ENCODE results near the gene OR10V1.
A peak's percentile ranks its signal among the peaks of the same experiment; 100 is the strongest.

OR10V1 gene, protein sequence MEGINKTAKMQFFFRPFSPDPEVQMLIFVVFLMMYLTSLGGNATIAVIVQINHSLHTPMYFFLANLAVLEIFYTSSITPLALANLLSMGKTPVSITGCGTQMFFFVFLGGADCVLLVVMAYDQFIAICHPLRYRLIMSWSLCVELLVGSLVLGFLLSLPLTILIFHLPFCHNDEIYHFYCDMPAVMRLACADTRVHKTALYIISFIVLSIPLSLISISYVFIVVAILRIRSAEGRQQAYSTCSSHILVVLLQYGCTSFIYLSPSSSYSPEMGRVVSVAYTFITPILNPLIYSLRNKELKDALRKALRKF

GRCh38 chr11:59713745-59714144 is at the start of gene OR10V1:
Gene OR10V1 (minus strand): TSS chr11:59713845. CDS start chr11:59713845, 0 bp downstream.
- Mint-ChIP-seq H3K27ac (no peak within 1 kb of the TSS), H3K27me3 (peaks cover 13% of the 10 kb centered on the region), H3K36me3 (peaks cover 1% of the 10 kb centered on the region), H3K4me3 (no peak within 1 kb of the TSS), H3K9me3 (no peaks in the 10 kb centered on the region), H3K4me1 (no peaks in the 10 kb centered on the region)
- DNase-seq (ENCODE audit: low spot score in 2 of 2) (no peak), ATAC-seq (ENCODE audit: low read depth) (no peak)

- Mint-ChIP-seq H3K27me3 (no peaks in the 10 kb centered on the region), H3K9me3 (no peaks in the 10 kb centered on the region), H3K27ac (no peak overlapping the region), H3K4me1 (peaks cover 22% of the 10 kb centered on the region), H3K36me3 (peaks cover 6% of the 10 kb centered on the region), H3K4me3 (no peak overlapping the region)
- no peak for ATAC-seq (ENCODE audit: low read depth)
- no peak for DNase-seq (ENCODE audit: low spot score in 2 of 2)
Observed at GRCh38 chr11:59761993-59762392, 48.3 kb upstream of the OR10V1 start.

DNA sequence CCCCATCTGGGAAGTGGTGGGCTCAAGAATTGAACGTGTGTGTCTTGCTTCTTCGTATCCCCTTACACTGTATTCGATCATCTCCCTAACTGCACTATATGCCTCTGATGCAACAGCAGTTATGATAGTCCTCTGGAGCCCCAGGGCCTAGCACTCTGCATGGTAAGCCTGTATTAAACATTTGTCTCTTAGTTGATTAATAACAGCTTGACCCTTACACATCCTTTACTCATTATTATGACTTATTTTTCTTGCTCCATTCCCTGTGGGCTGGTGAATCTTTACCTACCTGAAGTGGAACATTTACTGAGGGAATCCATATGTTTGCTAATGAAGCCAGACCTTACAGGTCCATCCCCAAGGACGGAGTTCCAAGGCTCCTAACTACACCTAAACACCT is 47.1 kb upstream of the OR10V1 start:
- Mint-ChIP-seq H3K36me3 (peaks cover 6% of the 10 kb centered on the region), H3K4me3 (no peak overlapping the region), H3K27ac (no peak overlapping the region), H3K27me3 (no peaks in the 10 kb centered on the region), H3K9me3 (no peaks in the 10 kb centered on the region), H3K4me1 (peaks cover 30% of the 10 kb centered on the region)
- DNase-seq (ENCODE audit: low spot score in 2 of 2) (no peak), ATAC-seq (ENCODE audit: low read depth) (no peak)

DNA sequence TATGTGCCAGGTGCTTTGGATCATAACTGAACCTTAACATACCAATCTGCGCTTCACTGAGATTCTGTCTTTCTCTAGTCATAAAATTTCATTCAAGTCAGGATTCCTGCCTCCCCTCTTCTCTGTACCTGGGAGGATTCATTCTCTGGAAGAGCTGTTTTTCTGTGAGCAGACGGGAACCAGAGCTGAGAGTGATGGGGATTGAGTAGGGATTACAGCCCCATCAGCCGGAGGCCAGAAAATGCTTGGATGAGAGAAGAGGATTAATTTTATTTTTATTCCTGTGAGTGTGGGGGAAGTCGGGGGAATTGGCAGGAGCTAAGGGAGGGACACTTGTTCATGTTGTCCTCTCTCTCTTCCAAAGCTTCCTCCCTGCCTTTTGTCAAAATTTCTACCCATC is 46.3 kb upstream of the OR10V1 start:
- Mint-ChIP-seq H3K4me3 (no peak overlapping the region), H3K9me3 (no peaks in the 10 kb centered on the region), H3K4me1 (peaks cover 26% of the 10 kb centered on the region), H3K36me3 (peaks cover 6% of the 10 kb centered on the region), H3K27ac (peak overlapping the region; percentile 32), H3K27me3 (no peaks in the 10 kb centered on the region)
- DNase-seq (ENCODE audit: low spot score in 2 of 2) (no peak), ATAC-seq (ENCODE audit: low read depth) (no peak)

- Mint-ChIP-seq H3K36me3 (peaks cover 6% of the 10 kb centered on the region), H3K4me3 (no peak overlapping the region), H3K27me3 (no peaks in the 10 kb centered on the region), H3K9me3 (no peaks in the 10 kb centered on the region), H3K27ac (no peak overlapping the region), H3K4me1 (peaks cover 31% of the 10 kb centered on the region)
- no peak for DNase-seq (ENCODE audit: low spot score in 2 of 2)
- ATAC-seq (ENCODE audit: low read depth): no peak
Observed at GRCh38 chr11:59758401-59759037, 44.9 kb upstream of the OR10V1 start.

DNA sequence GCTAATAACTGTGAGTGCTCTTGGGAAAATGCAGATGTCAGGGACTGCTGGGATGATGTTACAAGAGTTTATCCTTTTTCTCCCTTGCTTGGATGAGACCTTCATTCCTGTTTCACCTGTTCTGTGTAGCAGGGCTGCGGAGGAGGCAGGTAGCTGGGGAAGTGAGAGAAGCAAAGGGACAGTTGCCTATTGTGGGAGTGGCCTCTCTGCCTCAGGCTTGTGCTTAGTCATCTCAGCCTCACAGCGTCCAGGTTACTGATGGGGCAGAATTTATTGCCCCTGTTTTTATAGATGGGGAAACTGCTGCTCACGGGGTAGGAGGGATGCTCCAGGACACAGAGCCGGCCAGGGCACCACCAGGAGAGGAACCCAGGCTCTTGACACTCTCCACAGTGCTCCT is 43.2 kb upstream of the OR10V1 start:
- no peaks in the 10 kb centered on the region for H3K36me3 Mint-ChIP-seq
- no peaks in the 10 kb centered on the region for H3K9me3 Mint-ChIP-seq
- DNase-seq (ENCODE audit: low spot score in 2 of 2) (no peak), ATAC-seq (ENCODE audit: low read depth) (peak; percentile 23)
- no peak overlapping the region for H3K27ac Mint-ChIP-seq
- peak overlapping the region; percentile 41 for H3K4me3 Mint-ChIP-seq
- peaks cover 25% of the 10 kb centered on the region for H3K4me1 Mint-ChIP-seq
- H3K27me3 Mint-ChIP-seq: no peaks in the 10 kb centered on the region

- peak overlapping the region; percentile 41 for H3K4me3 Mint-ChIP-seq
- peaks cover 25% of the 10 kb centered on the region for H3K4me1 Mint-ChIP-seq
- peak overlapping the region; percentile 43 for H3K27ac Mint-ChIP-seq
- no peaks in the 10 kb centered on the region for H3K27me3 Mint-ChIP-seq
- DNase-seq (ENCODE audit: low spot score in 2 of 2): no peak
- H3K36me3 Mint-ChIP-seq: no peaks in the 10 kb centered on the region
- H3K9me3 Mint-ChIP-seq: no peaks in the 10 kb centered on the region
- no peak for ATAC-seq (ENCODE audit: low read depth)
Observed at GRCh38 chr11:59756558-59756840, 42.9 kb upstream of the OR10V1 start.

GRCh38 chr11:59755701-59756557 is 42.3 kb upstream of the OR10V1 start:
- Mint-ChIP-seq H3K9me3 (no peaks in the 10 kb centered on the region), H3K4me1 (peaks cover 25% of the 10 kb centered on the region), H3K27ac (peak overlapping the region; percentile 43), H3K36me3 (no peaks in the 10 kb centered on the region), H3K27me3 (no peaks in the 10 kb centered on the region), H3K4me3 (peak overlapping the region; percentile 87)
- peak; percentile 22 for ATAC-seq (ENCODE audit: low read depth)
- peak in 1 of 2 donors; percentile 27 for DNase-seq (ENCODE audit: low spot score in 2 of 2)

DNA sequence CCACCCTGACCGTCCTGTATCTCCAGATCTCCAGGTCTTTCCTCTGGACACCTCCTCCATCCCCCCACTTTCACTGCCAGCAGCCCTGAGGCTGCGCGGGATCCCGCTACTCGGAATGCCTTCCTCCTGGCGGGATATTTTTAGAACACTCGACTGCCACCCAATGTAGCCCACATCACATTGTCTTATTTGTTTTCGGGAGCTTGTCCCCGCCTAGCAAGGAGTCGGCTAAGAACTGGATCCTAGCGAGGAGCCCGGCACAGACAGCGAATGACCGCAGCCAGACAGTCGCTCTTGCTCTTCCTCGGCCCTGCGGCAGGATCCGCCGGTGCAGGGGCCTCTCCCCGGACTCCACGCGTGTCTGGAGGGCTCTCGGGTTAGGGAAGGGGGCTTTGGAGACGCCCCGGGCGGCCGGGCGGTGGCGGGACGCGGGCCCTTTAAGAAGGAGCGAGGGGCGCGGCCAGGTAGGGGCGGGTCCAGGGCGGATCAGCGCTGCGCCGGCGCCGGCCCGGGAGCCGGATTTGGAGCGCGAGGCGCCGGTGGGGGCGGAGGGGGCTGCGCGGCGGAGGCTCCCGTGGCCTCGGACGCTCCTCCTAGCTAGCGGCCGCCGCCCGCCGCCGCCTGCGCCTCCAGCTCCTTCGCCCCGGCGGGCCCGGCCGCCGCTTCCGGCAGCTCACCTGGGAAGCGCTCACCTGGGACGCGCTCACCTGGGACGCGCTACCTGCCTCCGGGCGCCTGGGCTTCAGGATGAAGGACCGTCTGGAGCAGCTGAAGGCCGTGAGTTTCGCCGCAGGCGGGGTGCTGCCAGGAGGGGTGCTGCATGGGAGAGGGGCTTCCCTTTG is 41.4 kb upstream of the OR10V1 start, which contains the start of gene STX3:
Gene STX3, plus strand, starts transcription at position 518 of the 842 bp plus-strand sequence. Its CDS starts 230 bp downstream, at position 748.
- H3K4me1 Mint-ChIP-seq: peaks cover 25% of the 10 kb centered on the region
- H3K4me3 Mint-ChIP-seq: peak within 1 kb of the TSS; percentile 87
- no peaks in the 10 kb centered on the region for H3K9me3 Mint-ChIP-seq
- H3K36me3 Mint-ChIP-seq: no peaks in the 10 kb centered on the region
- peak; percentile 79 for ATAC-seq (ENCODE audit: low read depth)
- H3K27me3 Mint-ChIP-seq: peaks cover 3% of the 10 kb centered on the region
- peak; percentile 45 to 68 for DNase-seq (ENCODE audit: low spot score in 2 of 2)
- peak within 1 kb of the TSS; percentile 68 for H3K27ac Mint-ChIP-seq

- H3K4me3 Mint-ChIP-seq: peak overlapping the region; percentile 87
- DNase-seq (ENCODE audit: low spot score in 2 of 2) (peak; percentile 29 to 49), ATAC-seq (ENCODE audit: low read depth) (peak; percentile 50)
- peak overlapping the region; percentile 60 for H3K27ac Mint-ChIP-seq
- peaks cover 25% of the 10 kb centered on the region for H3K4me1 Mint-ChIP-seq
- H3K9me3 Mint-ChIP-seq: no peaks in the 10 kb centered on the region
- H3K36me3 Mint-ChIP-seq: no peaks in the 10 kb centered on the region
- H3K27me3 Mint-ChIP-seq: peaks cover 3% of the 10 kb centered on the region
Observed at GRCh38 chr11:59754494-59754858, 40.8 kb upstream of the OR10V1 start.

DNA sequence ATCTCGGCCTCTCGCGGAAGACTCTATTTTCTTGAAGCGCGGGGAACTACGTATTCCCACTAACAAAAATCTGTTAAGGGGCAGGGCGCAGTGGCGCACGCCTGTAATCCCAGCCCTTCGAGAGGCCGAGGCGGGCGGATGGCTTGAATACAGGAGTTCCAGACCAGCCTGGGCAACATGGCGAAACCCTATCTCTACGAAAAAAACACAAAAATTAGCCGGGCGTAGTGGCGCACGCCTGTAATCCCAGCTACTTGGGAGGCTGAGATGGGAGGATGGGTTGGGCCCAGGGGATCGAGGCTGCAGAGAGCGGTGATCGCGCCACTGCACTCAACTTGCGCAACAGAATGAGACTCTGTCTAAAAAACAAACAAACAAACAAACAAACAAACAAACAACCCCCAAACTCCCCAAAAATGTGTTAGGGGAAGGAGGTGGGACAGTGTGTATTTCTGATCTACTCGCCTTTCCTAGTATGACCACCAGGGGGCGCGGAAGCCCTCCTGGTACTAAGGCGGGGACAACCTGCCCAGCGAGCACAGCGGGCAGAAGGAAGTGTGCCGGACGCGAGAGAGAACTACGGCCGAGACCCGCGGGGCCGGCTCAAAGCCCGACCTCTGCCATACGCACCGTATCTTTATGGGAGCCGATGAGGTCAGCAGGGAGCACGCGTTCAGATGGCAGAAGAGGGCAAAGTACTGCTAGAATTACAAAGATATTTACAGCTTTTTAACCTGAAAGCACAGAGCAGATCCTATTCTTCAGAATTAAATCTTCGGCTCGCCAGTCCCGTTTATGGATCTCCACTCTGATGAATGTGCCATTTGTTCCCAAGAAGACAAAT is 40.2 kb upstream of the OR10V1 start:
- peak overlapping the region; percentile 87 for H3K4me3 Mint-ChIP-seq
- H3K4me1 Mint-ChIP-seq: peaks cover 25% of the 10 kb centered on the region
- H3K9me3 Mint-ChIP-seq: no peaks in the 10 kb centered on the region
- DNase-seq (ENCODE audit: low spot score in 2 of 2) (peak; percentile 80 to 83), ATAC-seq (ENCODE audit: low read depth) (peak; percentile 70)
- no peaks in the 10 kb centered on the region for H3K36me3 Mint-ChIP-seq
- H3K27ac Mint-ChIP-seq: peak overlapping the region; percentile 68
- H3K27me3 Mint-ChIP-seq: peaks cover 8% of the 10 kb centered on the region

DNA sequence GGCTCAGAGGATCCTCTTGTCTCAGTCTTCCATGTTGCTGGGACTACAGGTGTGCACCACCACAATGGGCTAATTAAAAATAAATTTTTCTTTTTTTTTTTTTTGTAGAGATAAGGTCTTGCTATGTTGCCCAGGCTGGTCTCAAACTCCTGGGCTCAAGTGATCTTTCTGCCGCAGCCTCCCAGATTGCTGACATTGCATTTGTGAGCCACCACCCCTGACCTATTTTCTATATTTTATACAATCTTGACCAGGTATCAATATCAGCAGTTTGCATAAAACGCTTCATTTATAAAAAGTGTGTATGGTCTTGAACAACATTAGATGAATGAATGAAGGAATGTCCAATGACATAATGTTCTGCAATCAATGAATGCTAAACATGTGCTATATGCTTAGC is 32.5 kb upstream of the OR10V1 start:
- DNase-seq (ENCODE audit: low spot score in 2 of 2) (no peak), ATAC-seq (ENCODE audit: low read depth) (no peak)
- Mint-ChIP-seq H3K27ac (no peak overlapping the region), H3K36me3 (no peaks in the 10 kb centered on the region), H3K4me3 (no peak overlapping the region), H3K4me1 (no peaks in the 10 kb centered on the region), H3K27me3 (peaks cover 24% of the 10 kb centered on the region), H3K9me3 (no peaks in the 10 kb centered on the region)

Data from memory B cell (primary cell).